8988T (cell line): ENCODE data around the gene ATP13A4.

ENCODE experiments used
- DNase-seq: peaks from one replicate; pipeline ENCODE4 v3.0.0; 2011

ATP13A4 gene

DNA sequence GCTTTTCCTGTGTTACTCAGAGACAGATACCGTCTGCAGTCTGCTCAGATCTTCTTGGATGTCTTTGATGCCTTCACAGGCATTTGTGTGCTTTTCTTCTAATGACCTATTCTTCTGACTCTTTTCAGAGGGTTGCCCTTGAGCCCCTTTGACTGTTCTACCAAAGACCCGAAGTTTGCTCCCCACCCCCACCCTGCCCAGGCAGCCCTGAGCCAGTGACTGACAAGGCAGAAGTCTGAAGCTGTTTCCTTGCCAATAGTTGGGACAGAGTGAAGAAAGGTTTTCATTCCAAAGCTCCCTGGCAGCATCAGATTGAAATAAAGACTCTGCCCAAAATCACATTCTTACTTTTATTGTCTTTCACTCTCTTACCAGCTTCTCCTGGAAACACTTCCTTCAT lies 167.1 kb downstream of the ATP13A4 start:
- DNase-seq: no peak

DNA sequence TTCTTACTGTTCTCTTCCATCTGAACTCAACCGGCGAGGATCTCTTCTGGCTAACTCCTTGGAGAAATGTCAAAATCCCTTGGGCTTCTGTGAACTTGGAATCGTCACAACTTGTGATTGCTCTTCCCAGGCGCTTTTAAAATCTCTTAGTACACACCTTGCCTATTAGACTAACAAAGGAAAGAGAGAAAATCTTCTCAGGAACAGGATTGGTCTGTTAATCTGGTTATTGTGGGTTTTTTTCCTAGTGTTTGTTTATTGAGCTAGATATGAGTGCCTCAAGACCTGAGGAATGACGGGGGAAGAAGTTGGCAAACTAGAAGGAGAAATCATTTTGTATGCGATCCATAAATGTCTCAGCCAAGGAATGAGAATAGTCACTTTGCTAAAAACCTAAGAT lies 176.0 kb downstream of the ATP13A4 start, which contains the start of gene ATP13A5:
Gene ATP13A5, minus strand, starts transcription at position 48 of the 400 bp plus-strand sequence. Its CDS starts 28 bp downstream, at position 20.
- no peak for DNase-seq

DNA sequence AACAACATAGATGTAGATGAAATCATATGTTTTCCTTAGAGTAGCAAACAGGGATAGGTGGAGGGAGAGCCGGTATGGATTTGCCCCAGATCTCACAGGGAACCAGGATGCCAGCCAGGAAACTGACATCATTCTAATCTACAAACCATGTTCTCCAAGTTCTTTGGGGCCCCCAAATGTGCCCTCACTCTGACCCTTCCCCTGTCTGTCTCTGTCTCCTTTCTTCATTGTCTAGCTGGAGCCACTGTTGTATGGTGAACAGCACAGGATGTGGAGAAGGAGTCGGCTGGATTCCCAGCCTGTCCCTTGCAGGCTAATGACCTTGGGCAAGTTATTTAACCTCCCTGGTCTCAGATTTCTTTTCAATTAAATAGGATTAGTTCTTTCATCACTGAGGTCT lies 177.1 kb downstream of the ATP13A4 start:
- no peak for DNase-seq

DNA sequence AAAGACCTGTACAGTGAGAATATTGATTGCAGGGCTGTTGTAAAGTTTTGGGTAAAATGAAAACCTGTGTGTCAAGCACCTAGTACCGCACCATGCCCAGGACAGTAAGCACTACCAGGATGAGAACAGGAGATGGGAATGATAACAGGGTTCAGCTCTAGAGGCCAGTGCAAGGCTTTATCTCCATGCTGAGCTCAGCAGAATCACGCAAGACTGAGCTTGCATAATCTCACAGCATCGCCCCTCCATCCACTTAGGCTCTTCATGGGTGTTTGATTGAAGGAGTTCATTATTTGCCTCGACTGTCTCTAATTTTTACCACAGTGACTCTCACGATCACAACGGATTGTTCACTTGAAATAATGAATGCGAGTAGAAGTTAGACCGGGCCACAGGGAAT lies 179.1 kb downstream of the ATP13A4 start:
- no peak for DNase-seq

DNA sequence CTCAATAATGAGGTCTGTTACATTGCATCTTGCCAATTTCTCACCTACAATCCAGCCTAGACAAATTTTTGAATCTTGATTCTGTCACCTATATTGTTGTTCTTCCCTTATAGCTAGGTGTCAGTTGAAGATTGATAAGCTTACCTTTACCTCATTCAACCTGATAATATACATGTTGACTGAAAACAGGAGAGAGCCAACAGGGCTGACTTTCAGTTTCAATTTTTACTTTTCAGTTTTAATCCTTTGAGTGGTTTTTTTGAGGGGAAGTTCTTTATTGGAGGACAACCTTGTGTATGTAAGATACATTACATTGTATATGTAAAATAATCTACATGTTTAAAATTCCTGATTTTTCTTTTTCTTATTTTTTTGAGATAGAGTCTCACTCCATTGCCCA lies 181.9 kb downstream of the ATP13A4 start:
- DNase-seq: no peak

DNA sequence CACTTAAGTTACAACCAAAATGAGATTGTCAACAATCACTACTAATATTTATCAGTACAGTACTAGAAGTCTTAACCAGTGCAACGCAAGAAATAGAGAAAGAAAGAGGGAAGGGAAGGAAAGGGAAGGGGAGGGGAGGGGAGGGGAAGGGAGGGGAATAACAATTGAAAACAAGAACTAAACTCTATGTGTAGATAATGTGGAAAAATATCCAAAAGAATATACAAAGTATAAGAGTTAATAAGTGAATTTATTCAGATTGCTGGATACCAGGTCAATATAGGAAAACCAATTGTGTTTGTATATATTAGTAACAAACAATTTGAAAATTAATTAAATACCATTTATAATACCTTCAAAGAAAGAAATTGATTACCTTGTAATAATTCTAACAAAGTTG lies 186.8 kb downstream of the ATP13A4 start:
- no peak for DNase-seq

DNA sequence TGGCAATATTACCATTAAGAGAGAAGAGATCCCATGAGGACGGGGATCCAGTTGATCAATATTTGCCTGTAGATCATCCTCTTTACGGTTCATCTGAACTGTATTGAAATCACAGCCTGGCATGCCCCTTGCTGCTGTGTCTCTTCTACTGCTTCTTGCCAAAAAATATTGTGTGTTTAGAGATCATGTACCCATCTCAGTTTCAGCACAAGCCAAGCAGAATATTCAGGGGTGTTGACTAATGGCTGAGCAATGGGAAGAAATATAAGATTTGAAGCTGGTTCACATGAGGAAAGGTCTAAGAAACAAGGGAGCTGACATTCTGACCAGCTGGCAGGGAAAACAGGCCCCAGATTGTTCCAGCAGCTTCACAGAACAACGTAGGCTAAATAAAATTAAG lies 197.4 kb downstream of the ATP13A4 start:
- DNase-seq: no peak

DNA sequence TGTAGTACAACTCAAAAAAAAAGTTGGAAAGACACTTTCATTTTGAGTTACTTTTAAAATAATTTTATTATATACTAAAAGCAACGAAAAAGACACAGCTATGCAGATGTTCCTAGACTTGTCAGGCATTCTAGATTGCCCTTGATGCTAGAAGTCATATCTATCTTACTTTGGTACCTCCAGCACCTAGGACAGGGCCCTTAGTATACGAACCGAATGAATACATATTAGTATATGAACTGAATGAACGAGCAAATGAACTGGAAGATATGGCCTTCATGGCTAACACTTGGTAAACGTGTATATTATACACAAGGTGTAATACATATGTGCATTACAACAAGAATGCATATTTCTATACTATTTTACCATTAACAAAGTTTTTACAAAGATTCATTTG lies 200.3 kb downstream of the ATP13A4 start:
- DNase-seq: no peak
